Cardiac fibroblast (primary cell): ENCODE results near the gene CXCR4.
"Not testable (repeated sequence)": the region's sequence is repeated elsewhere in the genome, so short reads cannot be mapped to it uniquely, and the experiment has no call there.

Experiments used
- DNase-seq, 2 donors: peaks; one replicate each; pipeline versions ENCODE4 v3.0.0 to v3.0.0-alpha.2; 2010; ENCODE audit warnings: low read depth in 2 of 2
- H3K4me3 ChIP-seq, 2 donors: replicated peaks in 1 of 2; 1 replicate in 1 of 2; 2 replicates in 1 of 2; pipeline ENCODE4 v1.5.1; 2011; ENCODE audit warnings: low read depth in 2 of 2, low read length in 2 of 2, mild to moderate bottlenecking in 2 of 2, moderate library complexity in 1 of 2
- CTCF ChIP-seq: IDR thresholded peaks from one replicate; pipeline ENCODE4 v1.5.1; 2011; ENCODE audit warnings: low read depth, mild to moderate bottlenecking, low read length, inconsistent platforms

Gene CXCR4

GRCh38 chr2:136098441-136098840 is 19.5 kb downstream of the CXCR4 start:
- no peak for TF ChIP-seq CTCF
- no peak overlapping the region for H3K4me3 ChIP-seq
- no peak for DNase-seq

GRCh38 chr2:136093583-136093982 is 24.4 kb downstream of the CXCR4 start:
- TF ChIP-seq CTCF, result no peak
- H3K4me3 ChIP-seq, result no peak overlapping the region
- DNase-seq, result no peak

DNA sequence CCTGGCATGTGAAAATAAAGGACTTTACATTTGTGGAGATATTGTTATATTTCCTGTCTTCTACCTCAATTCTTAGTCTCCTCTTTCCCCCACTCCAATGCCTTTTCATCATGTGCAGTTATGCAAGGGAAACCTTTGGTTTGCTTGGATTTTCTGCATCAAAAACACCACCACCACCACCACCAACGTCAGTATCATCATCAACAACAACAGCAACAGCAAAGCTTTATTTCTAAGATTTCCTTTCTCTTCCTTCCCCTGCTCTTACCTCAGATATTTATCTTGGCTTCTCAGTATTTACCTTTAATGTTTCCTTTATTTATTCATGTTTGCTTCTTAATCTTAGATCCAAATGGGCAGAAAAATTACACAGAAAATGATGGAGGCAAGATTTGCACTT is 26.1 kb downstream of the CXCR4 start:
- no peak for DNase-seq
- no peak for TF ChIP-seq CTCF
- no peak overlapping the region for H3K4me3 ChIP-seq

GRCh38 chr2:136087901-136088460 is 30.0 kb downstream of the CXCR4 start:
- H3K4me3 ChIP-seq, DNase-seq: not testable (repeated sequence)

GRCh38 chr2:136086253-136087016 is 31.5 kb downstream of the CXCR4 start:
- DNase-seq, result no peak
- no peak overlapping the region for H3K4me3 ChIP-seq
- TF ChIP-seq CTCF, result no peak

- no peak for DNase-seq
Measured at GRCh38 chr2:136085453-136086209, 32.3 kb downstream of the CXCR4 start.

More at GRCh38 chr2:136085453-136086209, 32.3 kb downstream of the CXCR4 start:
- TF ChIP-seq CTCF, result no peak
- H3K4me3 ChIP-seq, result no peak overlapping the region
